Panc1 (cell line): ENCODE results near the gene GABRA1. TPM values are rescaled to one million over a fixed set of nuclear protein-coding genes. Genes with fewer than 3 reads are reported as not detected.

Source experiments
- ATAC-seq: fragments of 200-7000 bp; cut with Tn5 transposase; 2 replicates; pipeline ENCODE4 v1.9.1; 2020; ENCODE audit warnings: mild to moderate bottlenecking, moderate library complexity
- BruUV-seq: library from RNA; stranded (reverse); fragments of 400-500 nt; replicated peaks from 2 replicates; lab custom pipeline; 2021; lab: Mats Ljungman, UMichigan
- CTCF ChIA-PET: fragments of 300-600 bp; sonication (Branson Sonifier 250); formaldehyde crosslinking; loops from one replicate; lab custom pipeline; 2022; ENCODE audit warnings: antibody characterized with exemption; lab: Charles Lee
- POLR2A ChIA-PET: fragments of 300-600 bp; sonication (Branson Sonifier 250); formaldehyde crosslinking; loops from one replicate; lab custom pipeline; 2022; ENCODE audit warnings: antibody characterized with exemption; lab: Charles Lee
- DNase-seq: peaks from one replicate; pipeline ENCODE4 v3.0.0-alpha.2; 2010; ENCODE audit warnings: low read depth, low spot score
- H3K27ac ChIP-seq: 2 replicates; pipeline ENCODE4 v1.5.1; 2011; ENCODE audit warnings: mild to moderate bottlenecking, low read length, inconsistent platforms
- H3K27me3 ChIP-seq: fragments of 200-500 bp; sonication (Bioruptor generic); 2 replicates; pipeline ENCODE4 v1.6.0; 2014; ENCODE audit warnings: low read length, inconsistent platforms; ENCODE audit not compliant: control insufficient read depth, insufficient read depth
- H3K36me3 ChIP-seq: fragments of 200-500 bp; sonication (Bioruptor generic); 2 replicates; pipeline ENCODE4 v1.5.1; 2014; ENCODE audit warnings: inconsistent platforms, mild to moderate bottlenecking, low read length, moderate library complexity; ENCODE audit not compliant: control insufficient read depth, insufficient read depth
- H3K4me1 ChIP-seq: 2 replicates; pipeline ENCODE4 v1.5.1; 2011; ENCODE audit warnings: inconsistent platforms, mild to moderate bottlenecking, low read length, moderate library complexity; ENCODE audit not compliant: control insufficient read depth, insufficient read depth
- H3K4me3 ChIP-seq, 2 experiments: 2 replicates each; pipeline ENCODE4 v1.5.1; 2011 to 2012; ENCODE audit warnings: low read depth in 2 of 2, low read length in 2 of 2, mild to moderate bottlenecking in 2 of 2, inconsistent platforms in 1 of 2, moderate library complexity in 1 of 2
- H3K9me3 ChIP-seq: fragments of 200-500 bp; sonication (Bioruptor generic); 2 replicates; pipeline ENCODE4 v1.5.1; 2014; ENCODE audit warnings: low read depth, mild to moderate bottlenecking, inconsistent platforms, low read length, moderate library complexity; ENCODE audit not compliant: control insufficient read depth, insufficient read depth
- CTCF ChIP-seq: fragments of 450-650 bp; IDR thresholded peaks from 2 replicates; pipeline ENCODE4 v1.5.1; 2017; ENCODE audit warnings: mild to moderate bottlenecking
- POLR2AphosphoS5 ChIP-seq: IDR thresholded peaks from 2 replicates; pipeline ENCODE4 v1.6.1; 2012; ENCODE audit warnings: mild to moderate bottlenecking, low read depth, low read length, moderate library complexity
- REST ChIP-seq, 2 experiments: IDR thresholded peaks; 2 replicates each; pipeline ENCODE4 v1.6.1; 2011 to 2012; ENCODE audit warnings: low read depth in 2 of 2, control low read depth in 1 of 2, low read length in 1 of 2, mild to moderate bottlenecking in 1 of 2, moderate library complexity in 1 of 2; ENCODE audit not compliant: insufficient read depth in 1 of 2
- SIN3A ChIP-seq: IDR thresholded peaks from 2 replicates; pipeline ENCODE4 v1.6.1; 2012; ENCODE audit warnings: low read depth, mild to moderate bottlenecking, low read length, moderate library complexity, borderline replicate concordance; ENCODE audit not compliant: insufficient read depth
- TCF7L2 ChIP-seq: IDR thresholded peaks from 2 replicates; pipeline ENCODE4 v1.6.1; 2011; ENCODE audit warnings: mild to moderate bottlenecking, low read depth, low read length, inconsistent platforms
- in situ Hi-C: cut with HindIII; loops from 2 replicates; pipeline ENCODE4 v1.10.0; 2016; ENCODE audit warnings: low sequenced_read_pairs, low pct_unique_long_range_greater_than_20kb
- intact Hi-C: fragments of 100-400 bp; cut with micrococcal nuclease; formaldehyde crosslinking; loops from one replicate; pipeline ENCODE4 v1.10.0; 2022; ENCODE audit not compliant: unreplicated experiment
- total RNA-seq: library from RNA; stranded (reverse); gene quantifications from one replicate; pipeline ENCODE4 v1.2.1, GENCODE V29; 2021; ENCODE audit not compliant: unreplicated experiment

Gene GABRA1
- total RNA-seq, 1 experiment from 2014 or later: not detected

- no TSS peak for BruUV-seq
- ChIA-PET CTCF (no interaction called here), POLR2A (no interaction called here)
- no peak for DNase-seq
- in situ Hi-C loops (no loop called here), intact Hi-C loops (no loop called here)
- H3K36me3 ChIP-seq: no peaks in the 10 kb centered on the region
- no peaks in the 10 kb centered on the region for H3K9me3 ChIP-seq
- H3K27me3 ChIP-seq: no peaks in the 10 kb centered on the region
- ATAC-seq: no peak
- H3K27ac ChIP-seq: no peak overlapping the region
- no peak overlapping the region for H3K4me3 ChIP-seq
- H3K4me1 ChIP-seq: no peaks in the 10 kb centered on the region
- TF ChIP-seq POLR2AphosphoS5: no peak
- no peak for TF ChIP-seq CTCF
- no peak for TF ChIP-seq TCF7L2
- TF ChIP-seq REST (IDR thresholded peaks at IDR 0.05; ENCODE audit: insufficient read depth in 1 of 2, low read depth in 2 of 2, low read length in 1 of 2): no peak
- TF ChIP-seq SIN3A: no peak
Observed at GRCh38 chr5:161925960-161926359, 78.0 kb downstream of the GABRA1 start.

- H3K36me3 ChIP-seq: no peaks in the 10 kb centered on the region
- H3K4me1 ChIP-seq: no peaks in the 10 kb centered on the region
- no TSS peak for BruUV-seq
- H3K4me3 ChIP-seq: no peak overlapping the region
- ChIA-PET POLR2A (no interaction called here), CTCF (no interaction called here)
- TF ChIP-seq REST (IDR thresholded peaks at IDR 0.05; ENCODE audit: insufficient read depth in 1 of 2, low read depth in 2 of 2, low read length in 1 of 2) (no peak), POLR2AphosphoS5 (no peak), CTCF (no peak), TCF7L2 (no peak), SIN3A (no peak)
- intact Hi-C loops (no loop called here), in situ Hi-C loops (no loop called here)
- H3K9me3 ChIP-seq: no peaks in the 10 kb centered on the region
- DNase-seq: no peak
- H3K27me3 ChIP-seq: no peaks in the 10 kb centered on the region
- no peak for ATAC-seq
- no peak overlapping the region for H3K27ac ChIP-seq
Observed at GRCh38 chr5:161934486-161934885, 86.6 kb downstream of the GABRA1 start.
